Measurements from ENCODE around the gene TLR4.

The TLR4 gene

DNA sequence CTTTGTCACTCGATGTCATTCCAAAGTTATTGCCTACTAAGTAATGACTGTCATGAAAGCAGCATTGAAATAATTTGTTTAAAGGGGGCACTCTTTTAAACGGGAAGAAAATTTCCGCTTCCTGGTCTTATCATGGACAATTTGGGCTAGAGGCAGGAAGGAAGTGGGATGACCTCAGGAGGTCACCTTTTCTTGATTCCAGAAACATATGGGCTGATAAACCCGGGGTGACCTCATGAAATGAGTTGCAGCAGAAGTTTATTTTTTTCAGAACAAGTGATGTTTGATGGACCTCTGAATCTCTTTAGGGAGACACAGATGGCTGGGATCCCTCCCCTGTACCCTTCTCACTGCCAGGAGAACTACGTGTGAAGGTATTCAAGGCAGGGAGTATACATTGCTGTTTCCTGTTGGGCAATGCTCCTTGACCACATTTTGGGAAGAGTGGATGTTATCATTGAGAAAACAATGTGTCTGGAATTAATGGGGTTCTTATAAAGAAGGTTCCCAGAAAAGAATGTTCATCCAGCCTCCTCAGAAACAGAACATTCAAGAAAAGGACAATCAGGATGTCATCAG, 11.3 kb downstream of the TLR4 start:
- DNase-seq, result no peak

GRCh38 chr9:117718085-117718484, 13.9 kb downstream of the TLR4 start:
- DNase-seq, result peak; percentile 10

DNA sequence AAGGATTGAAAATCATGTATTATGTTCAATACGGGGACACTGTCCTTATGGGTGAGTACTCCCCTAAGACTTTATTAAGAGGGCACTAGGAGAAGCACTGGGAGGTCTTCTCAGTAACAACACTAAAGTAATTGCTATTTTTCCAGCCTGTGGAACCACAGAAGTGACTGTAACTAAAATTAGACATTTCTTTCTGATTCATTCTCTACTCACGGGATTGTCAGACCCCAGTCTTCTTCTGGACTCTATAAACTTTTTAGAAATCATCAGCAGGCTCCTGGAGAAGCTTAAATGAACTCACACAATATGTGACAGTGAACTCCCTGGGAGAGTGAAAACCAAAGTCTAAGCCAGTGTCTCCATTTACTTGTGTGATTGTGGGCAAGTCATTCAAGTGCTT, 14.5 kb downstream of the TLR4 start:
- no peak for DNase-seq

- DNase-seq, result no peak
Observed at GRCh38 chr9:117719161-117719920, 15.1 kb downstream of the TLR4 start.

DNA sequence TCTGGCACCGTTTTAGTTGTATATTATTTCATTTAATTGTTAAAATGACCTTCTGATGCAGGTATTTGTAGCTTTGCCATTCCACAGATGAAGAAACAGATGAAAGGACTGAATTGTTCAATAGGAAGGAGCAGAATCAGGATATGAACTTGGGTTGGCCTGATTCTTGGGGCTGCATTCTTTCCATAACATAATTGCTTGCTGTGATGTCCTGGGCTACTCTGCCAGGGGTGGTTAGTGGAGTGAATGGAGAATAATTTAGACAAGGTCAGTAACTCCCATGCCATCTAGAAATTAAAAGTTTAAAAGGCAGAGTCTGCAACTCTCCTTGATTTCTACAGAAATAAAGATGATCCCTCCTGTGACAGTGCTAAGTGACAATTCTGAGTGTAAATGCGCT, 15.9 kb downstream of the TLR4 start:
- no peak for DNase-seq

DNA sequence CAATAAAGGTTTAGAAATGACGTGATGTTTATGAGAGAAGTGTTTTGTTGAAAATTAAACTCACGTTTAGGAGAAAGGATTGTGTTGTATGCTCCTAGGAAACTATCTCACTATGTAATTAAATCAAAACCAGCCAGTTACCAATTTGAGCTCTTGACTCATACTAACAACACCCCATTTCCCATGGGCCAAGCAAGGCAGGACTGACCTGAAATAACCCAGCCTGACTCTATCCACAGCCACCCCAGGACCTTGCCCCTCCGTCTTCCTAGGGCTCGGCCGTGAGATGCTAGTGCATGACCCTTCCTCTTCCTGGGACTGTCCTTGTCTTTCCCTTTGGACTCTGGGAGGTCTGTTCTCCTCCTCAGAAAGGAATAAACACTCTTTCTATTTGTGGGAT, 16.4 kb downstream of the TLR4 start:
- peak; percentile 11 for DNase-seq

- DNase-seq, result no peak
Observed at GRCh38 chr9:117720987-117721386, 16.8 kb downstream of the TLR4 start.

GRCh38 chr9:117722108-117722761, 18.0 kb downstream of the TLR4 start:
- no peak for DNase-seq

DNA sequence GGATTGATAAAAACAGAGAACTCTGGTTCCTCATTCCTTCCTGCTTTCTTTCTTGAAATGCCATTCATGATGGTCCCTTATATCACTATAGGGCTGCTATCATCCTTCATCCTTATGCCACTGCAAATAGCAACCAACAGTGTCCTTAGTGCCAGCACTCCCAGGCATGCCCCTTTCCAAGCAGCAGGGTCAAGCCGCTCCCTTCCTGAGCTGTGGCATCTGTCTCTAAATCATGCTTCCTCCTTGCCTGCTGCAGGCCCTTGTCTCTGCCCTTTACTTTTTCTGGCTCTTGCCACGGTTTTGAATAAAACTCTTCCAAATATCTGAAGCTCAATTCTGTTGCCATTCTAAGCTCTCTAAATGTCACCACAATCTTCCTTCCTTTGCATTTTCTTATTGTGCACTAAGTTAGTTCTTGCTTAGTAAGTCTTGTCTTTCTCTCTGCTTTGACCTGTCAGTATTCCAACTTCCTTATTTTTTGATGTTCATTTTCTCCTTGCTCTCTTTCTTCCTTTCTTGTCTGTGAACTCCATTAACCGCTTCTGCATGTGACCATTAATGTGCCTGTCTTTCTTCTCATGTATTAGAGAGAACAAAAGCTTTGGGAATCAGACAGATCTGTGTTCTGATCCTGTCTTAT, 19.9 kb downstream of the TLR4 start:
- peak; percentile 41 for DNase-seq

- no peak for DNase-seq
Observed at GRCh38 chr9:117725426-117725887, 21.3 kb downstream of the TLR4 start.

- DNase-seq, result no peak
Observed at GRCh38 chr9:117729375-117729774, 25.2 kb downstream of the TLR4 start.

GRCh38 chr9:117732494-117732893, 28.3 kb downstream of the TLR4 start:
- no peak for DNase-seq

DNA sequence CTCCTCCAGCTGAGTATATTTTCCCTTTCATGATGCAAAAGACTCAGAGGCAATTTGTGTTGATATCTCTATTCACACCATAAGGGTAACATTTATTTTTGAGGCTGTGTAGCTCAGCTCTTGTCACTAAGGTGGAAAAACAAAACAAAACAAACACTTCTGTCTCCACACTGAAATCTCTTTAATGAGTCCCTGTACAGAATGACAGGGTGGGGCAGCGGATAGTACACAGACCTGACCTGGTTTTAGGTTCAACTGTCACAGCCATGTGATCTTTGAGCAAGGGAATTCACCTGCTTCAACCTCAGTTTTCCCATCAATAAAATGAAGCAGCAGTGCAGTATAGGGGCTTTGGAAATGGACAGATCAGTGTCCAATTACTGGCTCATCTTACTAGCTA, 29.3 kb downstream of the TLR4 start:
- DNase-seq, result peak; percentile 54

- DNase-seq, result no peak
Observed at GRCh38 chr9:117734082-117734481, 29.9 kb downstream of the TLR4 start.

- peak; percentile 47 for DNase-seq
Observed at GRCh38 chr9:117734523-117735314, 30.5 kb downstream of the TLR4 start.

DNA sequence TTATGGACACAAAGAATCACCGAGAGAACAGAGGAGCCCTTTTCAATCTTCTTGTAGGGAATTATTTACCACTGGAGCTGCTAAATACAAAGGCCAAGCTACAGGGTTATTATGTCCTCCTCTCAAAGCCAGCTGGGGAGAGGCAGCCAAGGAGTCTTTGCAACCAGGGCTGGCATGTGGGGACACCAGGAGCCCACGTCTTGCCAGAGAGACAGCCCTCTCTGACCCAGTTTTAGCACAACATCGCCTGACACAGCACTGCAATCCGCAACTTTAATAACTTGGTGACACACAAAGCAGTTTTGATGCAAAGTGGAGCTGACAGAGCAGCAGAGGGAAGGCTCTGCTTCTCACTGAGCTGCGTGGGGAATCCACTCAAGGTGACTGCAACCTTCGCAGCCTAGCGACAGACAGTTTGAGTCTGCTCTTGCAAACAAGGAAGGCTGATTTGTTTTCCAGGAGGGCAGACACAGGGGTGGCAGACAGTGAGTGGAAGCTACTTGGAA, 33.6 kb downstream of the TLR4 start:
- peak; percentile 37 for DNase-seq

- DNase-seq, result no peak
Observed at GRCh38 chr9:117739206-117739605, 35.0 kb downstream of the TLR4 start.

DNA sequence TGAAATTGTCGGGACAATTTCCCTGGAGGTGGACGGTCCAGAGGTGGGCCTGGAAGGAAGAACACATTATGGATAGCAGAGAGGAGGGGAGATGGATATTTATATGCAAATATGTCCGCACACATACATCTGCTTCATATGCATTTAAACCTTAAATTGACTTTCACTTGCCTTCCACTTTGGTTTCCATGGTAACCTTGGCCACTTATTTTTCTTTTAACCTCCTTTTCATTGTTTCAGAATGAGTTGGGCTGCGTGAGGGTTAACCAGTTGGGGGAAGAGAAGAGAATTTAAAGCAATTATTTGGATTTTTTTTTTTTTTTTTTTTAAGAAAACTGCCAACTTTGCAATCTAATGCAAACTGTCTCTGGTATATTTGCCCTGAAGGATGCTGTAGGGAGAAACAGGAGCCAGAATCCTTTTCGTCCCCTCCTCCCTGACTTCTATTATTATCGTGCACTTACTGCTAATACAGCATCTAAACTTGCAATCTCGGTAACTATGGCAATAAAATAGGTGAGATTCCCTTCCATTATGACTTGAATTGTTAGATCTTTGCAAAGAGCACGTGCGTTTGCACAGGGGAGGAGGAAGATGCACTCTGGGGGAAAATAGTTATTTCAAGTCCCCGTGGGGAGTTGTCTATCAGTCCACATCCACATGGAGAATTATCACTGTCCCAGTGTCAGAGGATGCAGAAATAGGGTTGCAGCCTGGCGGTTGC, 35.6 kb downstream of the TLR4 start:
- DNase-seq, result no peak

GRCh38 chr9:117742131-117742530, 37.9 kb downstream of the TLR4 start:
- DNase-seq, result no peak

- DNase-seq, result no peak
Observed at GRCh38 chr9:117744369-117744768, 40.2 kb downstream of the TLR4 start.

DNA sequence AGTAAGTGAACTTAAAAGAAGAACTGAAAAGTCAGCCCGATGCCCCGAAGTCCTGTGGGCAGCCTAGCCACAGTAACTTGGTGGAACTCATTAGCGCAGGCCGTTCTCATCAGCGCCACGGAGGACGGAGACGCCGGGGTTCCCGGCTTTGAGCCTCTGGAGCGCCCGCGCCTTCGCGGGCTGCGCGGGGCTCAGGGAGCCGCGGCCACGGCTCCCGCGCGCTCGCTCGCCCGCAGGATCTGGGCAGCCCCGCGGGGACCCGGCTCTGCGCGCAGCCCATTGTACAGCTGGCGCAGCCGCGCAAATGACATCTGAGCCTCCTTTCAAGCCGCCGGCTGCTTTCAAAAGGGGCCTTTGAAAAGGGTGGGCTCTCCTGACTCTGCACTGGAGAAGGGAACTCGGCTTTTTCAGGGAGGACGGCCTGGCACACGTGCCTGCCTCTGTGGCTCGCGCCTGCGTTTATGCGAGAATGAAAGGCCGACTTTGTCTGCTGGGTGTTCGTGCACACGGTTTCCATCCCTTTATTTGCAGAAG, 40.7 kb downstream of the TLR4 start:
- DNase-seq, result peak; percentile 73

DNA sequence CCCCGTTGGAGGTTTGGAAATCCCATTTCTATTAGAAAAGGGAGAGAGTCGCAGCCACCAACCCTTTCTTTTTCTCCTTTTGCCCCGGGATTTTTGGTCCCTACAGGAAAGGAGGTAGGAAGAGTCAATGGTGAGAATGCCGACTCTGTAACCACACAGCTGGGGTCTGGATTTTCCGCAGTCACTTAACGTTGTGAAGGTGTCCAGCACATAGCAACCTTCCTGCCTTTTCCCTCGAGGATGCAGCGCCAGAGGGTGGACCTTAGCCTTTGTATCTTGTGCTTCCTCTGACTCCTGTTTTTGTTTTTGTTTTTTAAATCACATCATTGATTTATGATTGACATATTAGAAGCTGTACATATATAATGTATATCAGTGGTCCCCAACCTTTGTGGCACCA, 41.4 kb downstream of the TLR4 start:
- DNase-seq, result no peak

Data from NCI-H69 (cell line).